Gastroesophageal sphincter (tissue), 3 donors: Measurements from ENCODE around the gene WBP4.

ENCODE experiments used
- CTCF ChIP-seq, 4 experiments: fragments of 200-600 bp in 2 of 4; fragments of 450-650 bp in 2 of 4; sonication (generic) in 1 of 4; IDR thresholded peaks; one replicate each; pipeline ENCODE4 v1.5.1; 2017 to 2019; ENCODE audit warnings: antibody characterized with exemption in 4 of 4, mild to moderate bottlenecking in 2 of 4, moderate library complexity in 2 of 4
- POLR2A ChIP-seq, 2 donors: fragments of 450-650 bp; IDR thresholded peaks; one replicate each; pipeline ENCODE4 v1.6.1; 2017; ENCODE audit warnings: antibody characterized with exemption in 2 of 2, mild to moderate bottlenecking in 2 of 2, moderate library complexity in 1 of 2

GRCh38 chr13:41099986-41100385 lies 38.7 kb downstream of the WBP4 start:
- TF ChIP-seq POLR2A (IDR thresholded peaks at IDR 0.05) (no peak), CTCF (IDR thresholded peaks at IDR 0.05) (no peak)
